ENCODE data around the gene DDB1.

DDB1 gene

DNA sequence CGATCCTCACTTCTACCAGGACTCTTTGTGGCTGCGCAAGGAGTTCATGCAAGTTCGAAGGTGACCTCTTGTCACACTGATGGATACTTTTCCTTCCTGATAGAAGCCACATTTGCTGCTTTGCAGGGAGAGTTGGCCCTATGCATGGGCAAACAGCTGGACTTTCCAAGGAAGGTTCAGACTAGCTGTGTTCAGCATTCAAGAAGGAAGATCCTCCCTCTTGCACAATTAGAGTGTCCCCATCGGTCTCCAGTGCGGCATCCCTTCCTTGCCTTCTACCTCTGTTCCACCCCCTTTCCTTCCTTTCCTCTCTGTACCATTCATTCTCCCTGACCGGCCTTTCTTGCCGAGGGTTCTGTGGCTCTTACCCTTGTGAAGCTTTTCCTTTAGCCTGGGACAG, 35.7 kb upstream of the DDB1 start:
- Histone ChIP-seq H3K79me1 (ENCODE audit: low read length) (no peaks in the 10 kb centered on the region), H4K91ac (ENCODE audit: low read depth, low read length) (no peak overlapping the region), H3K14ac (ENCODE audit: low read length) (no peak overlapping the region), H3K4ac (ENCODE audit: low read depth, low read length) (no peak overlapping the region), H4K12ac (ENCODE audit: low read depth, low read length) (no peak overlapping the region), H3K4me3 (ENCODE audit: low read depth, low read length) (no peak overlapping the region), H3K36me3 (ENCODE audit: control insufficient read depth in 1 of 2, insufficient read depth in 2 of 2, low read length in 2 of 2) (peaks cover 41 to 48% of the 10 kb centered on the region in 2 experiments), H3K4me1 (ENCODE audit: control insufficient read depth in 1 of 2, insufficient read depth in 2 of 2, low read length in 2 of 2) (peaks cover 0 to 5% of the 10 kb centered on the region in 2 experiments), H3K27me3 (ENCODE audit: insufficient read depth, low read length) (no peaks in the 10 kb centered on the region), H2BK12ac (ENCODE audit: low read length) (no peak overlapping the region), H2AK5ac (ENCODE audit: low read length) (no peak overlapping the region), H3K4me2 (ENCODE audit: low read length) (no peak overlapping the region), H4K8ac (ENCODE audit: low read depth, low read length) (no peak overlapping the region), H3K9ac (ENCODE audit: low read length) (no peak overlapping the region), H3K23ac (ENCODE audit: low read length) (no peak overlapping the region), H3K9me3 (ENCODE audit: insufficient read depth, low read depth, low read length) (peaks cover 6% of the 10 kb centered on the region), H3K79me2 (ENCODE audit: control insufficient read depth, insufficient read depth, low read length, poor library complexity) (no peaks in the 10 kb centered on the region), H2BK5ac (ENCODE audit: low read depth, low read length, poor library complexity) (no peak overlapping the region), H3K27ac (ENCODE audit: low read depth, low read length) (no peak overlapping the region), H2BK120ac (ENCODE audit: insufficient read depth, low read length, poor library complexity) (no peak overlapping the region), H2AFZ (ENCODE audit: insufficient read depth, low read length, poor library complexity) (no peak overlapping the region), H3K18ac (ENCODE audit: low read length) (no peak overlapping the region)
- no peak for DNase-seq
- no CpG with 5 or more reads among the region's 7 CpGs for WGBS (ENCODE audit: extremely low coverage, insufficient coverage, insufficient read length)

DNA sequence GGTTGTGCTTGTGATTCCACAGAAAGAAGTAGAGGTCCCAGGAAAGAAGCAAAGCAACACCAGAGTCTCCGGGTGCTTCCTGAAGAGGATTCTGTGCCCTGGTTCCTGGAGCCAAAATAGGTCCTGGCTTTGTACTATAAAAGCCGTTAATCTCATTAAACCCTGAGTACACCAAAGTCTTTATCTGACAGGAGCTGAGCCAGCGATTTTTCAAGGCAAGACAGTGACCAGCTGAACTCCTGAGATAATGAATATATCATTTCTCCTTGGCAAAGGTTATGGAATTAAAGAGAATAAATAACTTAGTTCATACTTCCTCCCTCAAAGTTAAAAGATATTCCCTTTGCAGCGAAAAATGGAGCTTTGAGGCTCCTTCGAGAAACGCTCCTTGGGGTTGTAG, 34.5 kb upstream of the DDB1 start:
- H3K18ac ChIP-seq (ENCODE audit: low read length), result no peak overlapping the region
- no peak overlapping the region for H3K14ac ChIP-seq (ENCODE audit: low read length)
- no peak overlapping the region for H3K27ac ChIP-seq (ENCODE audit: low read depth, low read length)
- H3K4me1 ChIP-seq (ENCODE audit: control insufficient read depth in 1 of 2, insufficient read depth in 2 of 2, low read length in 2 of 2), result peaks cover 6 to 7% of the 10 kb centered on the region in 2 experiments
- peaks cover 39 to 48% of the 10 kb centered on the region in 2 experiments for H3K36me3 ChIP-seq (ENCODE audit: control insufficient read depth in 1 of 2, insufficient read depth in 2 of 2, low read length in 2 of 2)
- H4K8ac ChIP-seq (ENCODE audit: low read depth, low read length), result no peak overlapping the region
- no peak overlapping the region for H3K9ac ChIP-seq (ENCODE audit: low read length)
- H2BK12ac ChIP-seq (ENCODE audit: low read length), result no peak overlapping the region
- no peak overlapping the region for H2AFZ ChIP-seq (ENCODE audit: insufficient read depth, low read length, poor library complexity)
- peaks cover 3% of the 10 kb centered on the region for H3K79me2 ChIP-seq (ENCODE audit: control insufficient read depth, insufficient read depth, low read length, poor library complexity)
- H3K9me3 ChIP-seq (ENCODE audit: insufficient read depth, low read depth, low read length), result peaks cover 4% of the 10 kb centered on the region
- H2BK120ac ChIP-seq (ENCODE audit: insufficient read depth, low read length, poor library complexity), result no peak overlapping the region
- no peak overlapping the region for H2AK5ac ChIP-seq (ENCODE audit: low read length)
- no CpG with 5 or more reads among the region's 6 CpGs for WGBS (ENCODE audit: extremely low coverage, insufficient coverage, insufficient read length)
- no peak overlapping the region for H3K23ac ChIP-seq (ENCODE audit: low read length)
- H3K27me3 ChIP-seq (ENCODE audit: insufficient read depth, low read length), result no peaks in the 10 kb centered on the region
- no peak overlapping the region for H4K91ac ChIP-seq (ENCODE audit: low read depth, low read length)
- no peaks in the 10 kb centered on the region for H3K79me1 ChIP-seq (ENCODE audit: low read length)
- H2BK5ac ChIP-seq (ENCODE audit: low read depth, low read length, poor library complexity), result no peak overlapping the region
- no peak overlapping the region for H3K4me3 ChIP-seq (ENCODE audit: low read depth, low read length)
- H3K4ac ChIP-seq (ENCODE audit: low read depth, low read length), result no peak overlapping the region
- DNase-seq, result no peak
- H3K4me2 ChIP-seq (ENCODE audit: low read length), result no peak overlapping the region
- H4K12ac ChIP-seq (ENCODE audit: low read depth, low read length), result no peak overlapping the region

DNA sequence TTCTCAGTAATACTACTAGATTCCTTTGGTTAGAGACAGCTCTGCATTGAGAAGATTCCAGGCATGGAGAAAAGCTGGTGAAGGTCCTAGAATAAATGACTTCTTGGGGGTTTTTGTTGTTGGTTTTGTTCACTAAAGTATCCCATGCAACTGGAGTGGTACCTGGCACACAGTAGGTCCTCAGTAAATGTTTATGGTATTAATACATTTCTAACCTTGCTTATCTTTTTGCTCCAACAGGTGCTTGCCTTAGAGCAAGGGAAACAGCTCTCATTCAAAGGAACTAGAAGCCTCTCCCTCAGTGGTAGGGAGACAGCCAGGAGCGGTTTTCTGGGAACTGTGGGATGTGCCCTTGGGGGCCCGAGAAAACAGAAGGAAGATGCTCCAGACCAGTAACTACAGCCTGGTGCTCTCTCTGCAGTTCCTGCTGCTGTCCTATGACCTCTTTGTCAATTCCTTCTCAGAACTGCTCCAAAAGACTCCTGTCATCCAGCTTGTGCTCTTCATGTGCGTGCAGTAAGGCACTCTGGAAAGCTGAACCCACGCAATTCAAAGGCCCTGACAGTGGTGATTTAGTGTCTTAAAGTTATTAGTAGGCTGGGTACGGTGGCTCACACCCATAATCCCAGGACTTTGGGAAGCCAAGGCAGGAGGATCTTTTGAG, 31.2 kb upstream of the DDB1 start:
- no peak overlapping the region for H3K23ac ChIP-seq (ENCODE audit: low read length)
- no peak overlapping the region for H3K27ac ChIP-seq (ENCODE audit: low read depth, low read length)
- H2BK5ac ChIP-seq (ENCODE audit: low read depth, low read length, poor library complexity), result no peak overlapping the region
- H2BK12ac ChIP-seq (ENCODE audit: low read length), result no peak overlapping the region
- no peak overlapping the region for H3K18ac ChIP-seq (ENCODE audit: low read length)
- H3K4me3 ChIP-seq (ENCODE audit: low read depth, low read length), result no peak overlapping the region
- peaks cover 8% of the 10 kb centered on the region for H3K79me1 ChIP-seq (ENCODE audit: low read length)
- no peak overlapping the region for H3K4ac ChIP-seq (ENCODE audit: low read depth, low read length)
- H3K14ac ChIP-seq (ENCODE audit: low read length), result no peak overlapping the region
- H3K9me3 ChIP-seq (ENCODE audit: insufficient read depth, low read depth, low read length), result peaks cover 2% of the 10 kb centered on the region
- H4K8ac ChIP-seq (ENCODE audit: low read depth, low read length), result no peak overlapping the region
- no peak overlapping the region for H4K91ac ChIP-seq (ENCODE audit: low read depth, low read length)
- H2AK5ac ChIP-seq (ENCODE audit: low read length), result no peak overlapping the region
- WGBS (ENCODE audit: extremely low coverage, insufficient coverage, insufficient read length), result no CpG with 5 or more reads among the region's 5 CpGs
- no peak overlapping the region for H2BK120ac ChIP-seq (ENCODE audit: insufficient read depth, low read length, poor library complexity)
- peaks cover 9 to 11% of the 10 kb centered on the region in 2 experiments for H3K4me1 ChIP-seq (ENCODE audit: control insufficient read depth in 1 of 2, insufficient read depth in 2 of 2, low read length in 2 of 2)
- no peaks in the 10 kb centered on the region for H3K27me3 ChIP-seq (ENCODE audit: insufficient read depth, low read length)
- H3K36me3 ChIP-seq (ENCODE audit: control insufficient read depth in 1 of 2, insufficient read depth in 2 of 2, low read length in 2 of 2), result peaks cover 34 to 39% of the 10 kb centered on the region in 2 experiments
- H3K4me2 ChIP-seq (ENCODE audit: low read length), result no peak overlapping the region
- H3K79me2 ChIP-seq (ENCODE audit: control insufficient read depth, insufficient read depth, low read length, poor library complexity), result peaks cover 12% of the 10 kb centered on the region
- no peak for DNase-seq
- no peak overlapping the region for H4K12ac ChIP-seq (ENCODE audit: low read depth, low read length)
- H3K9ac ChIP-seq (ENCODE audit: low read length), result no peak overlapping the region
- no peak overlapping the region for H2AFZ ChIP-seq (ENCODE audit: insufficient read depth, low read length, poor library complexity)

- WGBS (ENCODE audit: extremely low coverage, insufficient coverage, insufficient read length), result no CpG with 5 or more reads among the region's 12 CpGs
- Histone ChIP-seq H3K36me3 (ENCODE audit: control insufficient read depth in 1 of 2, insufficient read depth in 2 of 2, low read length in 2 of 2) (peaks cover 23 to 25% of the 10 kb centered on the region in 2 experiments), H2BK5ac (ENCODE audit: low read depth, low read length, poor library complexity) (no peak overlapping the region), H3K27me3 (ENCODE audit: insufficient read depth, low read length) (no peaks in the 10 kb centered on the region), H3K9ac (ENCODE audit: low read length) (peak overlapping the region; percentile 69), H2AFZ (ENCODE audit: insufficient read depth, low read length, poor library complexity) (peak overlapping the region; percentile 99), H4K12ac (ENCODE audit: low read depth, low read length) (peak overlapping the region; percentile 83), H2BK120ac (ENCODE audit: insufficient read depth, low read length, poor library complexity) (peak overlapping the region; percentile 71), H3K18ac (ENCODE audit: low read length) (peak overlapping the region; percentile 0), H3K4ac (ENCODE audit: low read depth, low read length) (peak overlapping the region; percentile 65), H3K9me3 (ENCODE audit: insufficient read depth, low read depth, low read length) (no peaks in the 10 kb centered on the region), H4K8ac (ENCODE audit: low read depth, low read length) (peak overlapping the region; percentile 44), H3K79me1 (ENCODE audit: low read length) (peaks cover 8% of the 10 kb centered on the region), H3K4me1 (ENCODE audit: control insufficient read depth in 1 of 2, insufficient read depth in 2 of 2, low read length in 2 of 2) (peaks cover 9 to 11% of the 10 kb centered on the region in 2 experiments), H3K4me2 (ENCODE audit: low read length) (peak overlapping the region; percentile 67), H4K91ac (ENCODE audit: low read depth, low read length) (peak overlapping the region; percentile 17), H2AK5ac (ENCODE audit: low read length) (peak overlapping the region; percentile 81), H3K27ac (ENCODE audit: low read depth, low read length) (peak overlapping the region; percentile 0), H3K23ac (ENCODE audit: low read length) (no peak overlapping the region), H3K4me3 (ENCODE audit: low read depth, low read length) (peak overlapping the region; percentile 81), H3K14ac (ENCODE audit: low read length) (peak overlapping the region; percentile 95), H2BK12ac (ENCODE audit: low read length) (no peak overlapping the region), H3K79me2 (ENCODE audit: control insufficient read depth, insufficient read depth, low read length, poor library complexity) (peaks cover 12% of the 10 kb centered on the region)
- DNase-seq, result peak; percentile 51 to 68
These were observed 29.6 kb upstream of the DDB1 start for GRCh38 chr11:61362542-61362875.

Data from trophoblast cell (in vitro differentiated cells and primary cell).